ENCODE results near the gene BAX.

Gene BAX

GRCh38 chr19:48963371-48964204, 8.9 kb downstream of the BAX start:
- peak; percentile 61 for DNase-seq

DNA sequence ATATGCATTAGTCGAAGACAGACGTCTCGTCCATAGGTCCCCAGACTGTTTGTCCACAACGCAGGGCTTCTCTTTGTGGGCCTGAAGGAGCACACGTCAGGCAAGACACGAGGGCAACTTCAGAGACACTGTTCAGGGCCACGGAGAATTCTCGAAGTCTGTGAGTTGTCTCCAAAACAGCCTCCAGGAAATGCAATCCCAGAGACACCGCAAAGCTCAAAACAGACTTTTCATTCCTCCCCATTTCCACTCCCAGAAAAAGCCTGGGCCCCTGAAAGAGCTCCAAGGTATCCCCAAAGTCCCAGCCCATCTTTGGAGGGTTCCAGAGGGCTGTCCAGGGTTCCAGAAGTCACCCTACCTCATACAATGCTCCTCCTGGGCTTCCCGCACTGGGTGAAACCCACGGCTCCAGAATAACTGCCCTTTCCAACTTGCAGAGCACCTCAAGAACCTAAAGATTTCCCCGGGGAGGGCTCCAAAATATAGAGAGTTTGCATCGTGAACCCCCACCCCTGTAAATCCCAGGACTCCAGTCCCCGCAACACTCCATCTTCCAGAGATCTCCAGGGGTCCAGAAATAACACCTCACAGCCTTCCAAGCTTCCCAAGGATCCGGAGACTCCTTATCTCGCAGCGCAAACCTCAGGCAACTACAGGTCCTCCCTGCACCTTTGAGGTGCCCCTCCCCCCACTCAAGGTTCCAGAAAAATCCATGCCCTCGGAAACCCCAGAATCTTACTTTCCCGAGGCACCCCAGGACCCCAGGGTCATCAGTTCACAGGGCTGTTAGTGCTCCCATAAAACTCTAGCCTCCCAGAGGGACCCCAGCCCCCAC, 9.7 kb downstream of the BAX start:
- no peak for DNase-seq

- peak; percentile 93 for DNase-seq
Measured at GRCh38 chr19:48965040-48965805, 10.5 kb downstream of the BAX start, which contains the start of gene FTL. Gene FTL, plus strand, starts transcription at chr19:48965309. Its CDS starts 199 bp downstream, at chr19:48965508.

- DNase-seq = peak; percentile 91
Measured at GRCh38 chr19:48965806-48966540, 11.3 kb downstream of the BAX start.

DNA sequence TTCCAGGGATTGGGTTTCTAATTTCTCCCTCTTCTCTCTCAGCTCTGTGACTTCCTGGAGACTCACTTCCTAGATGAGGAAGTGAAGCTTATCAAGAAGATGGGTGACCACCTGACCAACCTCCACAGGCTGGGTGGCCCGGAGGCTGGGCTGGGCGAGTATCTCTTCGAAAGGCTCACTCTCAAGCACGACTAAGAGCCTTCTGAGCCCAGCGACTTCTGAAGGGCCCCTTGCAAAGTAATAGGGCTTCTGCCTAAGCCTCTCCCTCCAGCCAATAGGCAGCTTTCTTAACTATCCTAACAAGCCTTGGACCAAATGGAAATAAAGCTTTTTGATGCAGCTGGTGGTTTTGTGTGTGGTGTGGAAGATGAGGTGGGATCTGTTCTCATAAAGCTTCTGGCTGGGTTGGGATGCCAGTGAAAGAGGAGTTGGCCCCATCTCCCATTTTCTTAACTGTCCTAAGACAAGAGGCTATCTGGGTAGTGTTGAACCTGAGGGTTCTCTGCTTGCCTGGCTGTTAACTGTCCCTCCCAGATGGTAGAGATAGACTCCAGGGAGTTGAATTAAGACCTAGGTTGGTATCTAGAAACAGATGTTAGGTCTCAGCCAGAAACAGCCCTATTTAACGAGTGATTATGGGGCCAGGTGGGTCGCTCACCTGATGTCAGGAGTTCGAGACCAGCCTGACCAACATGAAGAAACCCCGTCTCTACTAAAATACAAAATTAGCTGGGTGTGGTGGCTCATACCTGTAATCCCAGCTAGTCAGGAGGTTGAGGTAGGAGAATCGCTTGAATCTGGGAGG, 12.1 kb downstream of the BAX start:
- DNase-seq = no peak

DNA sequence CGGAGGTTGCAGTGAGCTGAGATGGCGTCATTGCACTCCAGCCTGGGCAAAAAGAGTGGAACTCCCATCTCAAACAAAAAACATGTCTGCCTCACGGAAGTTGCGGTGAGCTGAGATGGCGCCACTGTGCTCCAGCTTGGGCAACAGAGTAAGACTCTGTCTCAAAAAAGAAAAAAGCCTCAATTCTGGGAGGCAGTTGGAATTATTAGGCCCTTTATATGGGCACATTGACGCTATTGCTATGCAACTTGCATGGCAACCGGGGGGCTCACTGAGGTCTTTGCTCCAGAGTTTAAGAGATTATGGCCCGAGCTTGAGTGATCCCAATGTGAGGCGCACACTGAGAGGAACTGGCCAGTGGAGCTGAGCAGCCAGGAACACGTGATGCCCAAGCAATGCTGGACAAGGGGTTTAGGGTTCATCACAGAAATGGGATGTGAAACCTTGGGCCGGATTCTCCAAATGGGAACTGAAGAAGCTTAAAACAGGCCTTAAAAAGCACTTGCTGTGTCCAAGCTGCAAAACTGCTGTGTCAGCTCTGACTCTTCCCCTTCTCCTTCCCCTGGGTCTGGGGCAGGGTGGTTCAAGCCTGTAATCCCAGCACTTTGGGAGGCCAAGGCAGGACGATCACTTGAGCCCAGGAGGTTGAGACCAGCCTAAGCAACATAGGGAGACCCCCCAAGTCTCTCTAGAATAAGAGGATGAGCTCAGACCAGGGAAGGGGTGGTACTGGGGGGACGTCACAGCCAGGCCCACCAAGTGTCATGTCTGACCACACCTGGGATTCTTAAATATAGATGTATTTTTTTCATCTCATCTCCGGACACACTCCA, 12.9 kb downstream of the BAX start:
- DNase-seq = peak; percentile 37

DNA sequence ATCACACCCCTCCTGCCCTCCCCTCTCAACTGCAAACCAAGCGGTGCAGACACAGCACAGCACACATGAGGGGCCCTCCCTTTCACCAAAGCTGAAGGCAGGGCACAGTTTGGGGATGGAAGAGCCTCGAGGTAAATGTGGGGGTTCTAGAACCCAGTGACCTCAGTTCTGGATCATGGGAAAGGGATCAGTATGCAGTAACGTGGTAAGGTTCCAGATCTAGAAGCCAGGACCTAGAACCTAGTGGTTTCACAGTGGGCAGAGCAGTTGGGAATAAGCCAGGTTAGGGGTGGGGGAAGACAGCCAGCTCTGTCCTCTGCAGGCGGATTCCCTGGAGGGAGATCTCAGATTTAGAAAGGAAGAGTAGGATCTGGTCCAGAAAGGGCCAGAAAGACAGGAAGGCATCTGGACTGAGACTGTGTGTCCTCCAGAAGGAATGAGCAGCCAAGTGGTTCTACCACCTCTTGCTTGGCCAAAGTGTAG, 13.5 kb downstream of the BAX start:
- DNase-seq = no peak

- no peak for DNase-seq
Measured at GRCh38 chr19:48968813-48969218, 14.1 kb downstream of the BAX start.

DNA sequence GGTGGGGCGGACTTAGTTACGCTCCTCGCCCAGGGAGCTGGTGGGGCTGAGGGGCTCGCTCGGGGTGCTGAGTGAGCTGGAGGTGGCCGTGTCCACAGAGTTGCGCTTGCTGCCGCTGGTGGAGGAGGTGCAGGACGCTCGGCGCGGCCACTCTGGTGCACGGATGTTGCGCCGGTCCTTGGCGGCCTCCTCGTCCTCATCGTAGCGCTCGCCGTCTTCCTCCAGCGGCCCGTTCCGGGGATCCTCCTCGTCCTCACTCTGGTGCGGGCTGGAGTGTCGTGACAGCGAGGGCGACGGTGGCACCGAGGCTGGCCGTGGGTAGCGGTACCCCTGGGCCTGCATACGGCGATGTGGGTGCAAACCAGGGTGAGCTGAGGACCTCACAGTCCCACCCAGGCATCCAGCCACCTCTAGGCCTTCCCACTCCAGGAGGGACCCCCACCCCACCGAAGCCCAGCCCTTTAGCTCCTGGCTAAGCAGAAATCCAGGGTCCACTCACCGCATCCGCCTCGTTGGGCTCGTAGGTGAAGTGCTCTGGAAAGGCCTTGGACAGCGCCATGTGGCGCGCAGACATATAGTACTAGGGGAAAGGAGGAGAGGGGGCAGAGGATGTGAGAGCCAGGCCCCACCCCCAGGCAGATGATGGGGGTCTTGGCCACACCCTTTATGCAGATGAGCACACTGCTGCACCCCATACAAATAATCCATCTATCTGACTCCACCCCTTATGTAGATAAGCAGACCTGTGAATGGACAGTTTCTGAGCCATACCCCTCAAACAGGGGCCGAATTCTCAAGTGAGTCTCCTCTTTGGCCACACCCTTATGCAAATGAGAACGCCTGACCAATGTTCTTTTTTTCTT, 14.8 kb downstream of the BAX start:
- no peak for DNase-seq

- DNase-seq = no peak
Measured at GRCh38 chr19:48970139-48970766, 15.6 kb downstream of the BAX start.

DNA sequence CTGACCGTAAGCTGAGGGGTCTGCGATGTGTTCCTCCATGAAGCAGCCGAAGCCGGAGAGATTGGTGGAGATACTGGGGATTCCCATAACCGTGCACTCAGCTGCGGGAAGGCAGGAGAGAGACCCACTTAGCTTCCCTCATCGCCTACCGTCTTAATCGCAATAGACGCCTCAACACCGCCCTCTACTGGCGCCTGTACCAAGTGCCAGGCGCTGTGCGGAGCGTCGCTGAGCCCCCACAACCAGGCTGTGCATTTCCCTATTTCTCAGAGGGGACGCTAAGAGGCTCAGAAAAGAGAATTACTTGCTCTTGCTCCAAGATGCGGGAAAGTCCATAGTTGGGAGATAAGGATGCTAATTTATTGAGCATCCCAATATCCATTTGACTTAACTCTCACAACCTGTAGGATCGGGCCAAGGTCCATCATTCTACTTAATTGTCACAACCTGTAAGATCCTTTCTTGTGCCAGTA, 16.3 kb downstream of the BAX start:
- DNase-seq = peak; percentile 83

GRCh38 chr19:48975947-48976847, 21.5 kb downstream of the BAX start:
- DNase-seq = peak; percentile 58

- no peak for DNase-seq
Measured at GRCh38 chr19:48977061-48977460, 22.4 kb downstream of the BAX start.

DNA sequence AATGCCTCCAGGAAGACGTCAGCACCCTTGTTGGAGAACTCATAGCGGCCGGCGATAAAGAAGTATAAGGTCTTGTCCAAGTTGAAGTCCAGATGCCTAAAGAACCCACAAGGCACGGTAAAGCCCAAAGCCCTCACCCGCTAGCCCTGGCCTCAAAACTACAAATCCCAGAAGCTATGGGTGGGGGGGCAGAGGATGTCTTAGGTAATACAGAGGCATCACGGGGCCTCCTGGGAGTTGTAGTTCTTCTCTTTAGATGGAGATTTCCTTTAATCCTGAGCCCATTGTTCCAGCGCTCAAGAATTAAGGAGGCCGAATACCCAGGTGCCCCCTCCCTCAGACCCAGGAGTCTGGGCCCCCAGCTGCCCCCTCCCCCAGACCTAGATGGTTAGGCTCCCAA, 27.6 kb downstream of the BAX start:
- no peak for DNase-seq

- no peak for DNase-seq
Measured at GRCh38 chr19:48985711-48986110, 31.0 kb downstream of the BAX start.

GRCh38 chr19:48986211-48986610, 31.5 kb downstream of the BAX start:
- DNase-seq = no peak

GRCh38 chr19:48987323-48987722, 32.6 kb downstream of the BAX start:
- no peak for DNase-seq

GRCh38 chr19:48988286-48988685, 33.6 kb downstream of the BAX start:
- DNase-seq = no peak

Data from CD4-positive, alpha-beta T cell treated with Interleukin-10 for 1 hour (primary cell).